Erythroblast (primary cell): ENCODE results near the gene YAF2.
"Not testable (repeated sequence)": the region's sequence is repeated elsewhere in the genome, so short reads cannot be mapped to it uniquely, and the experiment has no call there.

Experiments used
- GATA1 ChIP-seq: IDR thresholded peaks from 2 replicates; pipeline ENCODE4 v1.6.1; 2011; ENCODE audit warnings: low read depth, mild to moderate bottlenecking, control low read depth, low read length, moderate library complexity
- POLR2A ChIP-seq: IDR thresholded peaks from 2 replicates; pipeline ENCODE4 v1.6.1; 2011; ENCODE audit warnings: mild to moderate bottlenecking, low read length

- TF ChIP-seq POLR2A, GATA1: not testable (repeated sequence)
Observed at GRCh38 chr12:42224501-42224900, 13.5 kb downstream of the YAF2 start.
